T-helper 1 cell treated with Interleukin-12 subunit alpha and Interleukin-12 subunit beta and Interleukin-4 antibody, amounts not matched to agents 30 μg/mL and 1 μg/mL, for 36 hours (primary cell): ENCODE measurements around the gene TMEM132A.
A peak's percentile ranks its signal among the peaks of the same experiment; 100 is the strongest.

Experiments used
- H3K27ac Mint-ChIP-seq: one replicate; pipeline ENCODE4 v1.8.0; 2021; ENCODE audit warnings: mild to moderate bottlenecking, mixed read lengths
- H3K27me3 Mint-ChIP-seq: one replicate; pipeline ENCODE4 v1.8.0; 2021; ENCODE audit warnings: low read depth, mixed read lengths
- H3K36me3 Mint-ChIP-seq: one replicate; pipeline ENCODE4 v1.8.0; 2021; ENCODE audit warnings: low read depth, mixed read lengths
- H3K4me1 Mint-ChIP-seq: one replicate; pipeline ENCODE4 v1.8.0; 2021; ENCODE audit warnings: low read depth, mixed read lengths
- H3K4me3 Mint-ChIP-seq: one replicate; pipeline ENCODE4 v1.8.0; 2021; ENCODE audit warnings: mild to moderate bottlenecking, moderate library complexity, mixed read lengths
- H3K9me3 Mint-ChIP-seq: one replicate; pipeline ENCODE4 v1.8.0; 2021; ENCODE audit warnings: mixed read lengths

The TMEM132A gene

GRCh38 chr11:60924110-60924905 is at the start of gene TMEM132A:
Gene TMEM132A (plus strand): TSS chr11:60924460. CDS start chr11:60924634, 174 bp downstream.
- peaks cover 14% of the 10 kb centered on the region for H3K4me1 Mint-ChIP-seq
- H3K9me3 Mint-ChIP-seq, result no peaks in the 10 kb centered on the region
- peaks cover 27% of the 10 kb centered on the region for H3K36me3 Mint-ChIP-seq
- peak within 1 kb of the TSS; percentile 65 for H3K4me3 Mint-ChIP-seq
- peaks cover 31% of the 10 kb centered on the region for H3K27me3 Mint-ChIP-seq
- no peak within 1 kb of the TSS for H3K27ac Mint-ChIP-seq

GRCh38 chr11:60875366-60876167 is 48.7 kb upstream of the TMEM132A start:
- Mint-ChIP-seq H3K4me3 (no peak overlapping the region), H3K27me3 (no peaks in the 10 kb centered on the region), H3K9me3 (no peaks in the 10 kb centered on the region), H3K36me3 (peaks cover 7% of the 10 kb centered on the region), H3K27ac (no peak overlapping the region), H3K4me1 (peaks cover 4% of the 10 kb centered on the region)

- Mint-ChIP-seq H3K4me1 (peaks cover 4% of the 10 kb centered on the region), H3K4me3 (no peak overlapping the region), H3K36me3 (peaks cover 12% of the 10 kb centered on the region), H3K9me3 (no peaks in the 10 kb centered on the region), H3K27me3 (no peaks in the 10 kb centered on the region), H3K27ac (no peak overlapping the region)
Observed at GRCh38 chr11:60876168-60876485, 48.1 kb upstream of the TMEM132A start.

- Mint-ChIP-seq H3K9me3 (no peaks in the 10 kb centered on the region), H3K36me3 (peaks cover 15% of the 10 kb centered on the region), H3K4me3 (no peak overlapping the region), H3K4me1 (no peaks in the 10 kb centered on the region), H3K27ac (no peak overlapping the region), H3K27me3 (no peaks in the 10 kb centered on the region)
Observed at GRCh38 chr11:60878245-60879101, 45.8 kb upstream of the TMEM132A start.

GRCh38 chr11:60879104-60879503 is 45.2 kb upstream of the TMEM132A start:
- H3K9me3 Mint-ChIP-seq, result no peaks in the 10 kb centered on the region
- H3K4me3 Mint-ChIP-seq, result no peak overlapping the region
- no peaks in the 10 kb centered on the region for H3K27me3 Mint-ChIP-seq
- peaks cover 15% of the 10 kb centered on the region for H3K36me3 Mint-ChIP-seq
- H3K27ac Mint-ChIP-seq, result no peak overlapping the region
- H3K4me1 Mint-ChIP-seq, result no peaks in the 10 kb centered on the region

- H3K27ac Mint-ChIP-seq, result no peak overlapping the region
- no peaks in the 10 kb centered on the region for H3K4me1 Mint-ChIP-seq
- no peak overlapping the region for H3K4me3 Mint-ChIP-seq
- peaks cover 15% of the 10 kb centered on the region for H3K36me3 Mint-ChIP-seq
- no peaks in the 10 kb centered on the region for H3K27me3 Mint-ChIP-seq
- H3K9me3 Mint-ChIP-seq, result no peaks in the 10 kb centered on the region
Observed at GRCh38 chr11:60879971-60880588, 44.2 kb upstream of the TMEM132A start.

GRCh38 chr11:60880643-60881282 is 43.5 kb upstream of the TMEM132A start:
- Mint-ChIP-seq H3K27me3 (no peaks in the 10 kb centered on the region), H3K9me3 (no peaks in the 10 kb centered on the region), H3K36me3 (peaks cover 15% of the 10 kb centered on the region), H3K4me1 (no peaks in the 10 kb centered on the region), H3K27ac (no peak overlapping the region), H3K4me3 (no peak overlapping the region)

- no peaks in the 10 kb centered on the region for H3K27me3 Mint-ChIP-seq
- no peaks in the 10 kb centered on the region for H3K4me1 Mint-ChIP-seq
- no peak overlapping the region for H3K4me3 Mint-ChIP-seq
- peaks cover 21% of the 10 kb centered on the region for H3K36me3 Mint-ChIP-seq
- no peak overlapping the region for H3K27ac Mint-ChIP-seq
- H3K9me3 Mint-ChIP-seq, result no peaks in the 10 kb centered on the region
Observed at GRCh38 chr11:60887556-60887955, 36.7 kb upstream of the TMEM132A start.

- no peak overlapping the region for H3K27ac Mint-ChIP-seq
- H3K4me1 Mint-ChIP-seq, result peaks cover 2% of the 10 kb centered on the region
- H3K36me3 Mint-ChIP-seq, result peaks cover 26% of the 10 kb centered on the region
Observed at GRCh38 chr11:60889869-60890311, 34.4 kb upstream of the TMEM132A start.

GRCh38 chr11:60890696-60891095 is 33.6 kb upstream of the TMEM132A start:
- H3K27me3 Mint-ChIP-seq, result no peaks in the 10 kb centered on the region
- no peak overlapping the region for H3K27ac Mint-ChIP-seq
- no peaks in the 10 kb centered on the region for H3K9me3 Mint-ChIP-seq
- peaks cover 2% of the 10 kb centered on the region for H3K4me1 Mint-ChIP-seq
- H3K4me3 Mint-ChIP-seq, result no peak overlapping the region
- H3K36me3 Mint-ChIP-seq, result peaks cover 33% of the 10 kb centered on the region

More at GRCh38 chr11:60889869-60890311, 34.4 kb upstream of the TMEM132A start:
- Mint-ChIP-seq H3K4me3 (no peak overlapping the region), H3K27me3 (no peaks in the 10 kb centered on the region), H3K9me3 (no peaks in the 10 kb centered on the region)

- peak overlapping the region; percentile 55 for H3K27ac Mint-ChIP-seq
- H3K36me3 Mint-ChIP-seq, result peaks cover 38% of the 10 kb centered on the region
- no peak overlapping the region for H3K4me3 Mint-ChIP-seq
- no peaks in the 10 kb centered on the region for H3K9me3 Mint-ChIP-seq
- H3K27me3 Mint-ChIP-seq, result no peaks in the 10 kb centered on the region
- H3K4me1 Mint-ChIP-seq, result peaks cover 2% of the 10 kb centered on the region
Observed at GRCh38 chr11:60891103-60891741, 33.0 kb upstream of the TMEM132A start.

- no peaks in the 10 kb centered on the region for H3K27me3 Mint-ChIP-seq
- H3K4me1 Mint-ChIP-seq, result peaks cover 2% of the 10 kb centered on the region
- H3K36me3 Mint-ChIP-seq, result peaks cover 53% of the 10 kb centered on the region
- H3K9me3 Mint-ChIP-seq, result no peaks in the 10 kb centered on the region
- no peak overlapping the region for H3K27ac Mint-ChIP-seq
- no peak overlapping the region for H3K4me3 Mint-ChIP-seq
Observed at GRCh38 chr11:60895687-60896086, 28.6 kb upstream of the TMEM132A start.

GRCh38 chr11:60897496-60897895 is 26.8 kb upstream of the TMEM132A start:
- Mint-ChIP-seq H3K9me3 (no peaks in the 10 kb centered on the region), H3K36me3 (peaks cover 55% of the 10 kb centered on the region), H3K4me1 (peaks cover 2% of the 10 kb centered on the region), H3K4me3 (no peak overlapping the region), H3K27ac (peak overlapping the region; percentile 69), H3K27me3 (no peaks in the 10 kb centered on the region)
